Lung (tissue), 12 donors: Measurements from ENCODE around the gene DLG2. TPM values are rescaled to one million over a fixed set of nuclear protein-coding genes. Genes with fewer than 3 reads are reported as not detected.

Experiments
- ATAC-seq: fragments of 200-7000 bp; cut with Tn5 transposase; one replicate; pipeline ENCODE4 v1.9.1; 2020; ENCODE audit warnings: moderate number of reproducible peaks; ENCODE audit not compliant: insufficient read depth, low FRiP score
- DNase-seq, 3 donors: peaks; one replicate each; pipeline ENCODE4 v3.0.0-alpha.2; 2013 to 2017
- H3K27ac ChIP-seq, 2 donors: one replicate each; pipeline ENCODE4 v1.5.1; 2013; ENCODE audit warnings: mild to moderate bottlenecking in 2 of 2, moderate library complexity in 2 of 2, control low read depth in 1 of 2, inconsistent platforms in 1 of 2, low read depth in 1 of 2, low read length in 1 of 2
- H3K27me3 ChIP-seq, 3 donors: one replicate each; pipeline ENCODE4 v1.5.1; 2013; ENCODE audit warnings: low read length in 2 of 3; ENCODE audit not compliant: control insufficient read depth in 3 of 3, insufficient read depth in 3 of 3
- H3K36me3 ChIP-seq, 4 donors: one replicate each; pipeline ENCODE4 v1.5.1; 2013; ENCODE audit warnings: low read length in 4 of 4, mild to moderate bottlenecking in 1 of 4, moderate library complexity in 1 of 4; ENCODE audit not compliant: control insufficient read depth in 4 of 4, insufficient read depth in 4 of 4
- H3K4me1 ChIP-seq, 5 donors: one replicate each; pipeline ENCODE4 v1.5.1; 2013; ENCODE audit warnings: low read length in 5 of 5, mild to moderate bottlenecking in 2 of 5, moderate library complexity in 1 of 5; ENCODE audit not compliant: control insufficient read depth in 5 of 5, insufficient read depth in 5 of 5
- H3K4me3 ChIP-seq: one replicate; pipeline ENCODE4 v1.5.1; 2013; ENCODE audit warnings: mild to moderate bottlenecking, control low read depth, moderate library complexity
- H3K9ac ChIP-seq, 2 donors: one replicate each; pipeline ENCODE4 v1.5.1; 2013; ENCODE audit warnings: low read length in 2 of 2, control low read depth in 1 of 2; ENCODE audit not compliant: insufficient read depth in 1 of 2
- H3K9me3 ChIP-seq, 4 donors: one replicate each; pipeline ENCODE4 v1.5.1; 2013; ENCODE audit warnings: low read length in 3 of 4, mild to moderate bottlenecking in 1 of 4, moderate library complexity in 1 of 4; ENCODE audit not compliant: control insufficient read depth in 4 of 4, insufficient read depth in 3 of 4
- WGBS, 2 donors: extraction: QIAGEN DNeasy Blood & Tissue Kit; methylation state at CpG; one replicate each; pipeline ENCODE4 v1.1.7; 2013; 5-methylcytosine and 5-hydroxymethylcytosine counted together
- polyA plus RNA-seq, 2 donors: library from polyadenylated mRNA; stranded (reverse); fragments of 200-250 nt; gene quantifications; one replicate each; pipeline ENCODE4 v1.2.1, GENCODE V29; 2013
- total RNA-seq, 2 donors: library from RNA; depleted of rRNA in 1 of 2; stranded (reverse); fragments of >200 nt in 1 of 2; gene quantifications; one replicate each; pipeline ENCODE4 v1.2.1, GENCODE V29; 2014 to 2021
- TF ChIP-seq, protein P1 (sequence below): IDR thresholded peaks from 2 replicates; pipeline ENCODE4 v1.5.1; 2012; ENCODE audit warnings: mild to moderate bottlenecking; ENCODE audit errors: control extremely low read depth, extremely low read depth
- donor health status: control.
- donor health status: control.
- donor health status: Bipolar disorder and iron deficiency.
- donor health status: healthy.
- donor health status: DM: yes; HTN: yes; CAD: no.

The DLG2 gene
- total and polyA plus RNA-seq, 4 donors, result 0.32 to 24.1 (median 5.4) TPM

DNA sequence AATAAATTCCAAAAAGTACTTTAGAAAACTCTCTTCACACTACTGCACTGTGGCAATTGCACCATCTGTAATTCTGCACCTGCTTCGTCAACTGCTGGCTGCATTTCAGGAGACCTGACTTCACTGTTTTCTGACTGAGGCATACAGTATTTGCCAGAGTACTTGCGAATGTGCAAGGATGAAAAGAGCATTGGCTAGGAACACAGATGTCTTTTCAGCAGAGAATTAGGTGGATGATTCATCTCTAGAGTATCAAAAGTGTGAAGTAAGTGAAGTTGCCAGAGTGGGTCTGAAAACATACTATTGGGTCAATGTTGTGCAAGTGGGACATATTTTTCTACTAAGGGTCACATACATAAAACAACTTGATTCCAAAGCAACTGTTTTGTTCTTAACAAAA is 1913.4 kb downstream of the DLG2 start:
- no peaks in the 10 kb centered on the region for H3K4me1 ChIP-seq
- H3K9ac ChIP-seq, result no peak overlapping the region
- H3K9me3 ChIP-seq, result no peaks in the 10 kb centered on the region
- no peaks in the 10 kb centered on the region for H3K27me3 ChIP-seq
- no peaks in the 10 kb centered on the region for H3K36me3 ChIP-seq
- WGBS, 2 donors, result 62 to 75% methylated on average over 2 of the region's 2 CpGs
- TF ChIP-seq, protein P1, sequence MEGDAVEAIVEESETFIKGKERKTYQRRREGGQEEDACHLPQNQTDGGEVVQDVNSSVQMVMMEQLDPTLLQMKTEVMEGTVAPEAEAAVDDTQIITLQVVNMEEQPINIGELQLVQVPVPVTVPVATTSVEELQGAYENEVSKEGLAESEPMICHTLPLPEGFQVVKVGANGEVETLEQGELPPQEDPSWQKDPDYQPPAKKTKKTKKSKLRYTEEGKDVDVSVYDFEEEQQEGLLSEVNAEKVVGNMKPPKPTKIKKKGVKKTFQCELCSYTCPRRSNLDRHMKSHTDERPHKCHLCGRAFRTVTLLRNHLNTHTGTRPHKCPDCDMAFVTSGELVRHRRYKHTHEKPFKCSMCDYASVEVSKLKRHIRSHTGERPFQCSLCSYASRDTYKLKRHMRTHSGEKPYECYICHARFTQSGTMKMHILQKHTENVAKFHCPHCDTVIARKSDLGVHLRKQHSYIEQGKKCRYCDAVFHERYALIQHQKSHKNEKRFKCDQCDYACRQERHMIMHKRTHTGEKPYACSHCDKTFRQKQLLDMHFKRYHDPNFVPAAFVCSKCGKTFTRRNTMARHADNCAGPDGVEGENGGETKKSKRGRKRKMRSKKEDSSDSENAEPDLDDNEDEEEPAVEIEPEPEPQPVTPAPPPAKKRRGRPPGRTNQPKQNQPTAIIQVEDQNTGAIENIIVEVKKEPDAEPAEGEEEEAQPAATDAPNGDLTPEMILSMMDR, result no peak
- H3K4me3 ChIP-seq, result no peak overlapping the region
- DNase-seq, result peak in 1 of 3 donors; percentile 37
- no peak overlapping the region for H3K27ac ChIP-seq
- no peak for ATAC-seq

- no peak overlapping the region for H3K9ac ChIP-seq
- H3K4me1 ChIP-seq, result no peaks in the 10 kb centered on the region
- no peaks in the 10 kb centered on the region for H3K36me3 ChIP-seq
- H3K9me3 ChIP-seq, result no peaks in the 10 kb centered on the region
- DNase-seq (no peak), ATAC-seq (no peak)
- no peaks in the 10 kb centered on the region for H3K27me3 ChIP-seq
- no peak overlapping the region for H3K4me3 ChIP-seq
- H3K27ac ChIP-seq, result no peak overlapping the region
- WGBS, 2 donors, result 89 to 93% methylated on average over 5 of the region's 5 CpGs
- TF ChIP-seq, protein P1, result no peak
These were observed 1916.0 kb downstream of the DLG2 start for GRCh38 chr11:83711106-83711527.

- no peak for DNase-seq
- Histone ChIP-seq H3K36me3 (no peaks in the 10 kb centered on the region), H3K9ac (no peak overlapping the region), H3K4me1 (no peaks in the 10 kb centered on the region), H3K27me3 (no peaks in the 10 kb centered on the region), H3K27ac (no peak overlapping the region), H3K9me3 (no peaks in the 10 kb centered on the region), H3K4me3 (no peak overlapping the region)
- TF ChIP-seq, protein P1, result no peak
- ATAC-seq, result no peak
These were observed 1917.7 kb downstream of the DLG2 start for GRCh38 chr11:83709434-83709833.

DNA sequence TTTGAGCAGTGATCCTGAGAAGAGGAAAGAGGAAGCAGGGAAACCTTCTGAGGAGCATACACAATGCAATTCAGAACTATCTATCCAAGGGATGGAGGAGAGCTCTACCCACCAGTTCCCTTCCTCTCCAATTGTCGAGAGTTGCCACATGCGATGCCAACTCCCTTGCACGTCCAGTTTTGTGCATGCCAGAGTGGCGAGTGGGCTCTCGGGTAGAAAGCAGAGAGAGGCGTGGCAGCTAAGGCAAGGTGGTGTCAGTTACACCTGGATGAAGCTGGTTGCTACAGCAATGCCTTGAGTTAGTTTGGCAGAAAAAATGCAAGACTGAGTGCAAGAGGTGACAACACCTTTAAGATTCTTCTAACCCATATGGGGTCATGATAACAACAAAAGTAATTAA is 1920.6 kb downstream of the DLG2 start:
- no peak for DNase-seq
- TF ChIP-seq, protein P1, result no peak
- Histone ChIP-seq H3K9me3 (no peaks in the 10 kb centered on the region), H3K4me1 (no peaks in the 10 kb centered on the region), H3K27me3 (no peaks in the 10 kb centered on the region), H3K9ac (no peak overlapping the region), H3K36me3 (no peaks in the 10 kb centered on the region), H3K27ac (no peak overlapping the region), H3K4me3 (no peak overlapping the region)
- WGBS, 2 donors, result 73 to 82% methylated on average over 6 of the region's 6 CpGs
- ATAC-seq, result no peak
